GM19455 (cell line): Measurements from ENCODE around the gene IGSF6.

Experiments
- ATAC-seq: cut with Tn5 transposase; IDR thresholded peaks from one replicate; pipeline ENCODE4 v1.9.1; 2021; ENCODE audit not compliant: unreplicated experiment

The IGSF6 gene

DNA sequence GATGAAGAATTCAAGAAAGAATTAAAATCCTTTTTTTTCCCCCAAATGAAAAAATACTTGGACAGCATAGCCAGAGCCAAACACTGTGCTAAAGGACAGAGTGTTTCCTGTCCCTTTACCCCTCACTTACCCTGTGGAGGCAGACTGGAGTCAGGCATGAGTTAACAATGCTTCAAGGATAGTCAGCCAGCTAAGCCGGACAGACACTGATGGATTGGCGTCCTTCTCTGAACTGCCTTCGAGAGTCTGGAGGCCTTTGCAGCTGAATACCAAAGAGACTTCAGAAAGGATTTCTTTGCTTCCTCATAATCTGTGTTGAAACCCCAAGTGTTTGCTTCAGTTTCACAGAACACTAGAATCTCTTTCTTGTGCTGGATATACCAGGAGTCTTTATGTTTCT lies 48.5 kb downstream of the IGSF6 start:
- no peak for ATAC-seq

DNA sequence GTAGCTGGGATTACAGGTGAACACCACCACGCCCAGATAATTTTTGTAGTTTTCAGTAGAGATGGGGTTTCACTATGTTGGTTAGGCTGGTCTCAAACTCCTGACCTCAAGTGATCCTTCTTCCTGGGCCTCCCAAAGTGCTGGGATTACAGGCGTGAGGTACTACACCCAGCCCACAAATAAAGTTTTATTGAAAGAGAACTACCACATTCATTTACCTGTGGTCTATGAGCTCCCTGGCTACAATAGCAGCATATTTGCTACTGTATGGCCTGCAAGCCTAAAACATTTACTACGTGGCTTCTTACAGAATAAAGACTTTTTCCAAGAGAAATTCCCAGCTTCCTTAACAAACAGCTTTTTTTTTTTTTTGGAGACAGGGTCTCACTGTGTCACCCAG lies 49.6 kb downstream of the IGSF6 start:
- no peak for ATAC-seq

DNA sequence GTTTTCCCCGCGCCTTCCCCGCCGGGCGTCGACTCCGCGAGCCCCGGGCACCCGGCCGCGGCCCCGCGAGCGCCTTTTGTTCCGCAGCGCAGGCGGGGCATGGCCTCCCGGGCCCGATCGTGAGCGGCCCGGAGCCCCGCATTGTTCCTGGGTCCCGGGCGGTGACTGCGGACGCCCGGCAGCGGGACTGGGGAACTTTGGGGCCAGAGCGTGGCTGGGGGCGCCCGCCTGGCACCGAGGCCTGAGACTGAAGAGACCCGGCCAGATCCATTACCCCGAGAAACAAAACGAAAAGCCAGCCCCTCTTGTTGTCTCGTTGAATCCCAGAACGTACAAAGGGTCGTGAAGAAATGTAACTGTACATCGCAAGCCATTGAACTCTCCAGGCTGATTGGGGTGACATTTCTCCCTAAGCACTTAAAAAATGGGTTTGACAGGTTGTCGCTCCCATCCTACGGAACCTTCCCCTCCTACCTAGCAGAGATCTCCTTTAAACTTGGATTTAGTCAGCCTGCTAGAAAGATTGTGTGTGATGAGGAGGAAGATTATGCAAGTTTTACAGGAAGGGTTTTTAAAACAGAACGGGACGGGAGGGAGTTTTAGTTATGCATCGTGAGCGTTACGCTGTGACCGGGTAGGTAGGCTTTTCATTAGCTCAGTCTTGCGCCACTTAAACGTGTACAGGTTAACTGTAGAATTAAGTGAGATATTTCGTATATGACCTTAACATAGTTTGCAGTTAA lies 52.2 kb downstream of the IGSF6 start:
- ATAC-seq = peak; percentile 1

DNA sequence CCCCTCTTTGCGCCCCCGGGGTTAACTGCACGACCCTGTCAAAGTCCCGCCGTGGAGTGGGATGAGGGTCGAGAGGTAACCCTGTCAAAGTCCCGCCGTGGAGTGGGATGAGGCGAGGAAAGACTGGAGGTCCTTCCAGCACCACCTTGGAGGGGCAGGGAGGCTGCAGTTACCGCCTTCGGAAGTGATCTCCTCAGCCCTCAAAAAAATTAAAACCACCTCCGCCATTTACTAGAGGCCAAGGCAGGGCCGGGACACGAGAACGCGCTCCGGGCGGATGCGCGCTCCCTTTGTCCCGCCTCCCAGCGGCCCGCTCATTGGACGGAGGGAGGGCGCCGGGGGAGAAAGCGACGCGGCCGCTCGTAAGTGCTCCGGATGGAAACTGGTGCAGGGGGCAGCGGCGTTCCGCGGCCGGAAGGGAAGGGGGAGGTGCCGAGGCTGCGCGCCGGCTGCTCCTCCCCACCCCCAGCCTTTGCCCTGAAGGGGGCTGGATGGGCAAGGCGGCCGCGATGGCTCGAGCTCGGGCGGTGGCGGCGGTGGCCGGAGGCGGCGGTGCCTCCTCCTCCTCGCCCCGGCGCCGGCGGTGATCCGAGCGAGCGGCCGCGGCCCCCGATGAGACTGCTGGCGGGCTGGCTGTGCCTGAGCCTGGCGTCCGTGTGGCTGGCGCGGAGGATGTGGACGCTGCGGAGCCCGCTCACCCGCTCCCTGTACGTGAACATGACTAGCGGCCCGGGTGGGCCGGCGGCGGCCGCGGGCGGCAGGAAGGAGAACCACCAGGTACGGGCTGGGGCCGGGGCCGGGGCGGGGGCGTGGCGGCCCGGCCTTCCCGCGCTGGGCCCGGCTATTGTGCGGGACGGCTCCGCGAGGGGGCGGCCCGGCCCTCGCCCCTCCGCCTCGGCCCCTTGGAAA lies 53.0 kb downstream of the IGSF6 start, which contains the start of gene METTL9:
TSS of gene METTL9 (plus strand) at position 456 of the 909 bp plus-strand sequence. CDS start at position 613, 157 bp downstream.
- peak; percentile 84 for ATAC-seq

DNA sequence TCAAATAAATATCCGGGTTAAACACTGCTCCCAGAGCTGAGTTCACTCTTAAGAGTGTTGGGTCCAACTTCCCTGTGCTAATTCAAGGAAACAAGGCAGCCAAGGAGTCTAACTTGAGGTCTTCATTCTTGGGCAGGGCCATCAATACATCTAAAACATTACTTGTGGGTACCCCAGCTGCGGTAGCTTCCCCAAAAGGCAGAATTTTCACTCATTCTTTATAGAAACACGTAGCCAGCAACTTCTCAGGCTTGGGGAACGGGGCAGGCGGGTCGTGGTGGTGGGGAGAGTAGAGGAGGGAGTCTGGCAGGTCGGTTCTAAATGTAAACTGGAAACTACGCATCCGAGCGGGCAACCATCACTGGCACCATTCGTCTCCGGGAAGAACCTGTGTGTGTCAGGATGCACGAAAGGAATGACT lies 53.7 kb downstream of the IGSF6 start:
- ATAC-seq = no peak

DNA sequence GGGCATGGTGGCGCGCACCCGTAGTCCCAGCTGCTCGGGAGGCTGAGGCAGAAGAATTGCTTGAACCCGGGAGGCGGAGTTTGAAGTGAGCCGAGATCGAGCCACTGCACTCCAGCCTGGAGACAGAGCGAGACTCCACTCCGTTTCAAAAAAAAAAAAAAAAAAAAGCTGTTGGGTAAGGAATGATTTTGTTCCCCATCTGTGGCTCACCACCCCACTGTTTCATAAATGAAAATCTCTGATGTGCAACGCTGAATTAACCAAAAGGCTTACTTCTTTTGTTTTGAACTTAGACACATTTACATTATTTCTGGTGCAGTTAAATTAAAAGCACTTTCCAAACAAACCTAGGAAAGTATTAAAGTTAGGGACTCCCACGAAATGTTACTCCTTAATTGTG lies 54.2 kb downstream of the IGSF6 start:
- ATAC-seq = no peak

DNA sequence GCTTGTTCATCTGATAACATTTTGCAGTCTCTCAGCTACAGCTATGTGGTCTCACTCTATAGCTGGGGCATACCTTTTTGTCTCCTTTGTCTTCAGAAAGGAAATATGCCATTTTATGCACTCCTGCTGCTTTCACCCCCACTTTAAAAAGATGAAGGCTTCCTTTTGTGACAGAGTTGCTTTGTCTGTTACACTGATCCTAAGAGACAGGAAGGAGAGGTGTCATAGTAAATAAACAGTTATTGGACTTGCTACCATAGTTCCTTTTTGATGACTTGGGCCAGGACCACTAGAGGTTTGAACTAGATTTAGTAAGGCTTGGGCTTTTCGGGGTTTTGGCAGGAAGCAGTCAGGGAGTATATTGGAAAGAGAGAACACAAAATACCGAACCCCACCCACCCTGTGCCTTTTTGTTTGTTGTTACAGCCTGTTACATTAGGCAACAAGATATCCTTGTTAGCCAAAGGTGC lies 54.8 kb downstream of the IGSF6 start:
- no peak for ATAC-seq

DNA sequence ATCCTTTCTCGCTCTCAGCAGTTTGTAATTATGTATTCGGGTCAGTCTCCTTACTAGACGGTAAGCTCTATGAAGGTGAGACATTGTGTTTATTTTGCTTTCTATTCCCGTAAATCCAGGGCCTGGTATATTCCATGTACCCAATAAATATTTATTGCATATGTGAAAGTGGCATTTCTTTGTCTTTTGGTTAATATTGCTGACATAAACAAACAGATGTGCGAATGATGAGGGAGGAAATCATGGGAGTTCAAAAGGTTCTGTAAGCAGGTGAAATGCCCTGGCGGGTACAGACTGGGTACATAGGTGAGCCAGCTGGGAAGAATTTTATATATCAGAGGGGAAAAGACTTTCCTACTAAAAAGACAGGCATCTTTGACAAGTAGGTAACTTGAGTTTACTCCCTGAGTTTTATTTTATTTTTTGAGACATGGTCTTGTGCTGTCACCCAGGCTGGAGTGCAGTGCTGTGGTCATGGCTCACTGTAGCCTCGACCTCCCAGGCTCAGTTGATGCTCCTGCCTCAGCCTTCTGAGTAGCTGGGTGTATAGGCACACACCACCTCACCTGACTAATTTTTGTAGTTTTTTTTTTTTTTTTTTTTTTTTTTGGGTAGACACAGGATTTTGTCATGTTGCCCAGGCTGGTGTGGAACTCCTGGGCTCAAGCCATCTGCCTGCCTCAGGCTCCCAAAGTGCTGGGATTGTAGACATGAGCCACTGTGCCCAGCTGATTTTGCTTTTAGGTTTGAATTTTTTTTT lies 58.7 kb downstream of the IGSF6 start:
- ATAC-seq = no peak

DNA sequence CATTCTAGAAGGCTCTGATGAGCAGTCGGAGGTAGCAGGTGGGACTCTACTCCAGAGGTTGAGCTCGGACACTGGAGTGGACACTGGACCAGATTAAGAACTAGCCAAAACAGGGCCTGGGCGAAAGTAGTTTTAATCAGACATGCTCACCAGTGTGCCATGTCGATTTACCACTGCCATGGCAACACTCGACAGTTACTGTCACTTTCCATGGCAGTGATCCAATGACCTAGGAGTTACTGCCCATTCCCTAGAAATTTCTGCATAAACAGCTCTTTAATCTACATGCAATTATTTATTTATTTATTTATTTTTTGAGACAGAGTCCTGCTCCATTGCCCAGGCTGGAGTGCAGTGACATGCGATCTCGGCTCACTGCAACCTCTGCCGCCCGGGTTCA lies 60.2 kb downstream of the IGSF6 start:
- ATAC-seq = no peak

DNA sequence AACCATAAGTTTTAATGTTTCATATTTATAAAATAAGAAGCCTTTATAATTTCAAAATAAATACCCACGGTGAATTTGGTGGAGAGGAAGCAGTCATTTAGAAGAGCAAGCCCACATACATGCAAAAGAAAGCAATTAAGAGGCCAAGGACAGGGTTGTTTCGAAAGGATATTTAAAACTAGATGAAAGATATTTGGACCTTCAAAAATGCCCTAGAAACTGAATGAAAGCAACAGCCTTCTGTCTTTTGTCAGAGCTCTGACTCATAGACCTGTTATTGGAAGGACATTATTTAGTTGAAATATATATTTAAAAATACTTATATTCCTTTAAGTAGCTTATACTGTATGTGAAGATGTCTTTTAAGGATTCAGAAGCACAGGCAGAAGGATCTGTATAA lies 61.6 kb downstream of the IGSF6 start:
- no peak for ATAC-seq

DNA sequence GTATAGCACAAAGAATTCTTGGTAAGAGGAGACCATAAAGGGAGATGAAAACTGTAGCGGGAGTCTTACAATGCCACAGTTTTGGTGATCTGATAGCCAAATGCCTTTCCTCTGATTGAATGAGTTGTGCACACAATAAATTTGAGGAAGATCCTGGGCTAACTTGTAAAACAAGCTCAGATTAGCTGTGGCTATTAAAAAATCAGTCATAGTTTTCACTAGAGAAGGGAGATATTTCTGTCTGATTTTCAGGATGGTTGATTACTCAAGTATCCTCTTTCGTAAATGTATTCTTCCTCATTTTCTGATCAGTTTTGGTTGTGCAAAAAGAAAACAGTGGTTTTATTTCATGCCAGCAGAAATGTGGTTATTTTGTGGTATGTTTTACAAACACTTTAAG lies 62.1 kb downstream of the IGSF6 start:
- ATAC-seq = no peak

DNA sequence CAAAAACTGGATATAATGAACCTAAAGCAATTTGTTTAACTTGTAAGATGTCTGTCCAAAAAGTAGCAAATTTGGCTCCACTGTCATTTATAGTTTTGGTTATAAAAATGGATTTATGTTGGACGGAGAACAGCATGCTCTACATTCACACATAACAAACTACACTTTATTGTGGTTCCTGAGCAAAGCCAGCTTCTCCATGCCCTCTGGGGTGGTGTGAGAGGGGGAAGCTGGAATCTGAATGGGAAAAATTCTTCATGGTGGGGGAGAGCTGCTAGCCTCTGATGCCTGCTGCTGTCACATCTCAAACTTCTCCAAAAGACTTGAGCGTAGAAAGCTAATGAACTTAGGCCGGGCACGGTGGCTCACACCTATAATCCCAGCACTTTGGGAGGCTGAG lies 62.9 kb downstream of the IGSF6 start:
- ATAC-seq = no peak
